Fibroblast of peridontal ligament (primary cell): ENCODE data around the gene ADAMTSL1.

Experiments used
- DNase-seq: peaks from one replicate; pipeline ENCODE4 v3.0.0-alpha.2; 2010; ENCODE audit errors: extremely low read depth

ADAMTSL1 gene

DNA sequence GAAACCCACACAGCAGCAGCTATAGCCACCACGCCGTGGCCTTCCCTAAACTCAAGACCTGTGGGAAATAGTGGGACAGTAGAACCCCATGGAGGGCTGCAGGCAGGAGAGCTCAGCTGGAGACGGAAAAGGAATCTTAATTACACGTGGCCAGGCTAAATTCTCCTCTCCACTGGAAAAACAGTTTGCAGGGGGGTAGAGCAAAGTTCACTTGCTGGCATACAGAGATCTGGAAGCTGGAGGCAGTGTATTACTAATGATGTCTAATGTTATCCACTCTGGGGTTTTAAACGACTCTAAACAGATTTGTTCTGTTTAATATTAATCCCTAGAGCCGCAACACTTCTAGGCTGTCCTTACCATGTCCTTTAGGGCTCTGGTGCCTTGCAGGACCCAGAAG lies 302.0 kb downstream of the ADAMTSL1 start:
- DNase-seq: no peak

DNA sequence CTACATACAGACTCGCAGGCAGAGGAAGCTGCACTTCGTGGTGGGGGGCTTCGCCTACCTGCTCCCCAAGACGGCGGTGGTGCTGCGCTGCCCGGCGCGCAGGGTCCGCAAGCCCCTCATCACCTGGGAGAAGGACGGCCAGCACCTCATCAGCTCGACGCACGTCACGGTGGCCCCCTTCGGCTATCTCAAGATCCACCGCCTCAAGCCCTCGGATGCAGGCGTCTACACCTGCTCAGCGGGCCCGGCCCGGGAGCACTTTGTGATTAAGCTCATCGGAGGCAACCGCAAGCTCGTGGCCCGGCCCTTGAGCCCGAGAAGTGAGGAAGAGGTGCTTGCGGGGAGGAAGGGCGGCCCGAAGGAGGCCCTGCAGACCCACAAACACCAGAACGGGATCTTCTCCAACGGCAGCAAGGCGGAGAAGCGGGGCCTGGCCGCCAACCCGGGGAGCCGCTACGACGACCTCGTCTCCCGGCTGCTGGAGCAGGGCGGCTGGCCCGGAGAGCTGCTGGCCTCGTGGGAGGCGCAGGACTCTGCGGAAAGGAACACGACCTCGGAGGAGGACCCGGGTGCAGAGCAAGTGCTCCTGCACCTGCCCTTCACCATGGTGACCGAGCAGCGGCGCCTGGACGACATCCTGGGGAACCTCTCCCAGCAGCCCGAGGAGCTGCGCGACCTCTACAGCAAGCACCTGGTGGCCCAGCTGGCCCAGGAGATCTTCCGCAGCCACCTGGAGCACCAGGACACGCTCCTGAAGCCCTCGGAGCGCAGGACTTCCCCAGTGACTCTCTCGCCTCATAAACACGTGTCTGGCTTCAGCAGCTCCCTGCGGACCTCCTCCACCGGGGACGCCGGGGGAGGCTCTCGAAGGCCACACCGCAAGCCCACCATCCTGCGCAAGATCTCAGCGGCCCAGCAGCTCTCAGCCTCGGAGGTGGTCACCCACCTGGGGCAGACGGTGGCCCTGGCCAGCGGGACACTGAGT lies 303.2 kb downstream of the ADAMTSL1 start:
- DNase-seq: no peak

DNA sequence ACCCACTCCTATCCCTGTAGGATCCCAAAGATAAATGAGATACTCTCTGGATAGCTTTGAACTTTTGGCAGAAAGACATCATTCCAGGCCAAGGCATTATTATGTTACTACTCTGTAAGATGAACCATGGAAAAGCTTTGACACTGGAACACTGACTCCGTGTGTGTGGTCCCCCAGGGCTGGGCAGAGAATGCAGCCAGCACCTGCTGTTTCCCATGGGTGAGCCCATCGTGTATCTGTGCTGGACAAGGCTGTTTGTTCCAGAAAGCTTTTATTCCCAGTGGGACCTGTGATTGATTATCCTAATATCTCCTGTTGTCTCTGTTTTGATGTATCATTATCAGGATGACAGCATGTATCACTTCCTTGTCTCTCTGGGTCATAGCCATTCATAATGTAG lies 304.2 kb downstream of the ADAMTSL1 start:
- DNase-seq: no peak

DNA sequence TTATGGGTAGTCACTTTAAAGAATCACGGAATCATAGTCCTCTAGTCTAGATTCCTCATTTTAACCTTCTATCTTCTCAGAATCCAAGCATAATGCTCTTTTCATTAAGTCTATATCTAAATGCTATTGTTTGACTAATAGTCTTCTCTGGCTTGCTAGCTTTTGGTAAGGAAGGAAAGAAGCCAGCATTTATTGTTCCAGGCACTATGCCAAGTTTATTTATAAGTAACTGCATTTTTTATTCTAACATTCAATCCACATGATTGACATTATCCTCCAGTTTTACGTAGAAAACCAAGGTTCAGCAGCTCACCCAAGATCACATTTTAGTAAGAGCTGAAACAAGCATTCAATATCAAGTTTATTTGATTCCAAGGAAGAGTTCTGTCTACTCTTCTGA lies 304.9 kb downstream of the ADAMTSL1 start:
- DNase-seq: no peak

DNA sequence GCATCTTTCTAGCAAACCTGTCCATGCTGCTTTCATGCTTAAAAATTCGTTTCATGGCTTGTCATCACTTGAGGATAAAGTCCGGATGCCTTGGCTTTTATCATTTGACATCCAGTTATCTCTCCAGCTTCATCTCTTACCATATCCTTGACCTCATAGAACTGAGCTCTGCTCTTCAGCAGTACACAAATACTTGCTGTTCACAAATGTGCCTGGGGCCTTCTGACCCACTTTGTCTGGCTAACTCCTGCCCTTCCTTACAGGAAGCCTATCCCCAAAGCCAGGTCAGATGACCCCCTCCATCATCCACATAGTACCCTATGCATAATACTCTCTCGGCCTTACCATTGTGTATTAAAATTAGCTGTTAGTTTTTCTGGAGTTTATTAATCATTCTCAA lies 310.0 kb downstream of the ADAMTSL1 start:
- DNase-seq: no peak

DNA sequence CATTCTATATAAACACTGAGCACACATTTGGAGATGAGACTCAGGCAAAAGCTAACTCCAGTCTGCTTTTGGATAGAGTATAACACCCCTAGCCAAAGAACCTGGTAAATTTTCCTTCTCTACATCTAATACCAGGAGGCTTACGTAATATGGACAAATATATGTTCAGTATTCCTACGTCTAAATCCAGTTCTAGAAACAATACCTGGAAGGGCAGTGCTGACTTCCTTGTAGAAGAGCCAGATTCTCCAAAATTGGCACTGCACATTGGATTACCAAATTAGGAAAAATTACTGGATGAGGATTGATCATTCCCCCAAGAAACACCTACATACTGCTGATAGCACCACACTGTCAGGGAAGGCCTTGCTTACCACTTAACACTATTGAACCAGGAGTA lies 311.7 kb downstream of the ADAMTSL1 start:
- DNase-seq: no peak

DNA sequence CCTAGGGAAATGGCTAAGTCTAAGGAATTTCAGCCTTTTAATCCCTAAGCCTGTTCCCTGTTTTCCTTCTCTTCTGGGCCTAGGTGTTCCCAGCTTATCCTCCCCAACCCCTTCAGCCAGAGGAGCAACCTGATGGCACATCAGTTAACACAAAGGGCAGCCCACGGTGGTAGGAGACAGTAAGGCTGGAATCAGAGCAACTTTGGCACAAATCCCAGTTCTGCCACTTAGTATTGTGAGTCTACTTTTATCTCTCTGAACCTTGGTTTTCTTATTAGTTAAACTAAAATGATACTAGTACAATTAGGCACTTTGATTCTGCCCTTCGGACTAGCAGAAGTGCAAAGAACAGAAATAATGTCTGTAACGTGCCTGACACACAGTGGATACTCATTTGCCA lies 312.2 kb downstream of the ADAMTSL1 start:
- no peak for DNase-seq

DNA sequence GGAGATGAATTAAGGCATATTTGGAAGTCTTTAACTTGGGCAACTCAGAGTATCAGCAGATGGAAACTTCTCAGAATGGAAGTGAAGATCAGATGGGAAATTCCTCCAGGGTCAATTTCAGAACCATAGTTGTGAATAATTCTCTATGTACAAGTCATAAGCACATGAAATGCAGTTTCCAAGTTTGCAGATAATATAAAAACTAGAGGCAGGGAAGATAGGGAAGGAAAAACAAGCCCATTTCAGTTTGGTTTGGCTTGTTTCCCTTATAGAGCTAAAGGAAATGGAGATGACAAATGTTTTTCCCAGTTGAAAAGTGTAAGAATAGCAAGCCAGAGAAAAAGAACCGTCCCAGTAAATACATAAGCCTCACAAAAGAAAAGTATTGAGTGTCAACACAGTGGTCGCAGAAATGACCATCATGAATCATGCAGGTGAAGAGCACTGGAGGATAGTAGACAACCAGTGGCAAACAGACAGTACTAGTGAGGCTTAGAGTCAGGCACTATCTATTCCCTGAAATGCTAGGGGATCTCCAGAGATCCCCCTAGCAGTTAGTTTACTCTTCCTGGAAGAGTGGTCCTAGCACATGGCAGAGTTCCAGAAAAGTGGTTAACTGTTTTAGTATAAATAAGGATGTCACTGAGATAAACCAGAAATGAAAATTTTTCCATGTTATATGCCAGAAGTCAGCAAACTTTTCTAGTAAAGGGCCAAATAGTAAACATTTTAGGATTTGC lies 313.1 kb downstream of the ADAMTSL1 start:
- DNase-seq: peak; percentile 71

DNA sequence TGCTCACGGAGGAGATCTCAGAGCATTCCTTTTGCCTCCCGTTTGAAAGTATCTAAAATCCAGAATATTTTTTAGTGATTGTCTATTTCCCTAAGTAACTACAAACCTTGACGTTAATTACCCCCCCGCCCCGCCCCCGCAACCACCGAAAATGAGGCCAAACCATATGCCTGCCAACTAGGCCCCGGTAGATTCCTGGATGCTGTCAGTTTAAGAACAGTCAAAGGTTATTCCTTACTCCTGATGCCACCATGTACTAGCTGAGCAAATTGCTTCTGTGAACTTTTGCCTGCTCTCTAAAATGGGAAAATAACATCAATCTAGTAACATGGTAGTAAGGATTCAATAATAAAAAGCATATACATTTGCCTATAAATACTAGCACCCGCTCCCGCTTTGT lies 314.3 kb downstream of the ADAMTSL1 start:
- DNase-seq: peak; percentile 5

DNA sequence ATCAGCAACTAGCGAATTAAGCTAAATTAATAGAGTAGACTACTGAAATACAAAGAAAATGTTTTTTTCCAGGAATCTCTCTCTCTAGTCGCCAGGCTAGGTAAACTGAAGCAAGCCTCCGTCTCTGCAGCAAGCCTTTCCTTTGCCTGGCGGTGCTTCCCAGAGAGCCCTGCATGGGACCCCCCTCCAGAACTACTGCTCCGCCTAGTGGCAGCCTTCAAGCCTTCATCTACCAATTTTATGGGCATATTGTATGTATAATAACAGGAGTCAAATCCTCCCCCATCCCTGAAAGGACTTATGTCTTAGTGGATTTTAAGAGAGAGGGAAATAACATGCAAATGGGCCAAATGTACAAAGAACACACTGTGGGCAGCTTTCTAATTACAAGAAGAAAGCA lies 317.1 kb downstream of the ADAMTSL1 start:
- no peak for DNase-seq

DNA sequence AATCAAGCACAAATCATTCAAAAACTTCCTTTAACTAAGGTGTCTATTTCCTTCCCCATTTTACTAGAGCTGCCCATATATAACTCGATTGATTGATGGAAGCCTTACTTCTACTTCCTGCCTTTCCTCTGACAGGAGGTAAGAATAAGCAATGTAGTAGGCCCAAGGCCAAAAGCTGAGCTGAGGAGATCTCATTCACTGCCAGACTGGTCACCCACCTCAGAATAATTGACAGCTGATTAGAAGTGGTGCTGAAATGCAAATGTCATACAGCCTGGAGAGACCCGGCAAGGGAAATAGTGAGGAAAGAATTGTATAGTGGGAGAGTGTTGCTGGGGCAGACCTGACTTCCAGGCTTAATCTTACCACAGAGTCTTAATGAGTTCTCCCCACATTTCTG lies 319.2 kb downstream of the ADAMTSL1 start:
- DNase-seq: no peak

DNA sequence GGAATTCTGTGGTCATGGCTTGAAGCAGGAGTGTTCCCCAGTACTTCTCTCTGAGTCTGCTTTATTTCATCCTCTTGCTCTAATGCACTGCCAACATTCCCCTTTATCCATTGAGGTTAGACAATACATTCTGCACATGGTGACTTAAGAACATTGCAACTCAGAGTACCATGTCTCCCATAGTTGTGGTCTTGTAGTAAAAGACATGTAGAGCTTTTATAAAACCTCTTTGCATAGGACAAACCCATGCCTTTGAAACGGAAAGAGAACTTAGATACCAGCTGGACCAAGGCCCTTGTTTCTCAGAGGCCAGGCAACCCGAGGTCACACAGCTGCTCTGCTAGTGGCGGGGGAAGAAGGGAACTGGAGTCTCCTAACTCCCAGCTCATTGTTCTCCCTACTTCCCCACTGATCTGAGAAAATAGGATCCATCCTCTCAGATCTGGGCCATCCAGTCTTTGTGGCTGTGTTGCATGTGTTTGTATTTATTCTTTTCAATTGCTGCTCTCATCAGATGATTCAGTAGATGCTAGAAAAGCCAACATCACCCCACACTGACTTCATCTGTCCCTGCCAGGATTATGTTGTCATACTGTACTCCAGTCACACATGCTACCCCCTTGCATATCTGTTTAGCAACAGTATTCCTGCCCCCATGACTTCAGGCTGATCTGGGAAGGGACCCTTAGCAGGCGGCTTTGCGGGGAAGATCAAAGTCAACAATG lies 322.2 kb downstream of the ADAMTSL1 start:
- peak; percentile 62 for DNase-seq

DNA sequence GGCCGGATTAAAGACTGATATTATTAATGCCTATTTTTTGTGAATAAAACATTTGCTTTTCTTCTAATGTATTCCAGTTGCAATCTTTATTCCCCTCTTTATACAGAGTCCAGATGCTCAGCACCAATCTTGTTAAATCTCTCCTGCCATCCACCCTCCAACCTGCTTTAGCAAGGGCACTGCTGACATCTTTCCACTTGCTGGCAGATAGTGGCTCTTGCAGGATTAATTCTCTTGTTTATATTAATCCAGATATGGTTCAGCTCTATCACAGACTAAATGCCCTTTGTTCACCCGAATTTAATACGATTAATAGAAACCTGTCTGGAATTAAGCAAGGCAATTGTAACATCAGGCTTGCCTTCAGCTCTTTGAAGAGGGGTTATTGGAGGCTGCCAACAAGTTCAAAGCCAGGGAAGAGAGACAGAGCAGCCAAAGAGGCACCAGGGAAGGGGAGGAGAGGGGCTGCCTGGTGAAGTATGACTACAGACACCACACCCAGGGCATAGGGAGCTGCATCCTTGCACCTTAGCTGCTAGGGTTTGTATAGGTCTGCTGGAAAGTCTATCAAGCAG lies 322.8 kb downstream of the ADAMTSL1 start:
- DNase-seq: no peak

DNA sequence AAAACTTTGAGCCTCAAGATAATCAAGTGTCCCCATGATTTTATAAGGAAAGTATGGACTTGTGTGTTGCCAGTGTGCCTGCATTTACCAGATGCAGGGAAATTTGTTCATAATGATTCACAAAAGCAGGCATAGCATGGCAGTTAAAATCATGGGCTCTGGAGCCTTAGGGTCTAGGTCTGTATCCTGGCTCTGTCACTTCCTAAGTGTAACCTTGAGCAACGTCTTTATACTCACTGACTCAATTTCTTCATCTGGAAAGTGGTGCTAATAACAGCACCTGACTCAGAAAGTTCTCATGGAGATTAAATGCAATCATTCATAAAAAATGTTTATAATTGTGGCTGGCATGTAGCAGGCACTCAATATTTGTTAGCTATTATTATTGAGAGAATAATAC lies 324.2 kb downstream of the ADAMTSL1 start:
- DNase-seq: no peak

DNA sequence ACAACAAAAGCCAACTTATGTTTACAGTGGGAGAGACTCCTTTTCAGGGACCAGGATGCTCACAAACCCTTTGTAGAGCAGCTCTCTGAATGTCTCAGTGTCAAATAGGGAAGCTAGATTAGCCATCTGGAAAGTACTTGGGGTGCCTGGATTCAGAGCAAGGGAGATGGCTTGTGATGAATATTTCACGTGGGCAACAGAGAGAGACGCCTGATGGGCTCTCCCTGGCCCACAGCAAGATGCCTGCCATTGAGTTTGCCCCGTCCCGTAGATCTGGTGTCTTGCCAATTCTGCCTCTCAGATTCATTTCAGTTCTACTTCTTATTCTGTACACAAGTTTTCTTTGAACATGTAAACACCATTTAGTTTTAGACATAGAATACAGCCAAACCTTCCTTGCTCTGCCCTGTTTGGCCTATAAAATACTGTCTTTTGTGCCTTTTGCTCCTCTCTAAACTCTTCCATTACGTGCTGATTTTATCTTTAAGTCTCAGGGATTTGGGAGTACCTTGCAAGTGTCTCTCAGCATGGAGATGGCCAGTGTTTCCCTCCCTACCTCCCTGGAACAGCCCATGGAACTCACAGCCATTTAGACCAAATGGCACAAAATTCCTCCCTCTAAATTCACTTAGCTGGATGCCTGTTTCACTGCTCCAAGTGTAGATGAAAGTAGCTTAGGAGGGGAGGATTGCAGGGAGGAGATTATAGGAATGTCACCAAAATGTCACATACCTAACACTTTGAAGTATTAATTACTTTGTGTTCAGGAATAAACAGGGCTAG lies 324.7 kb downstream of the ADAMTSL1 start:
- DNase-seq: no peak

DNA sequence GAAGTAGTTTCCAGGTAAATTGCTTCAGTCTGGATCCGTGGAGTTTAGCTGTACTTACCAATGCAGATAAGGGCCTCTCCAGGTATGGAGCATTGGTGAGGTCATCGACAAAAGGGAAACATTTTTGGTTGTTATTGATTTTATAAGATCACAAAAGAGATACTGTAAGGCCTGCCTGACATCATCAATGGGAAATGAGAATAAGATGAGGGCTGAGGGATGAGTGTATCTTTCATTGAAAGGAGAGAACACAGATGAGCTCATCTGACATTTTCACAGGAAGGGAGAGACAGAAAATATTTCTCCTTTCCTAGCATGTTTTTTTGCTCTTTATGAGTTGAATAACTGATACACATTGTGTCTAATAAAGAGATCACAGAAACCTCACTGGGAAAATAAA lies 325.5 kb downstream of the ADAMTSL1 start:
- no peak for DNase-seq

DNA sequence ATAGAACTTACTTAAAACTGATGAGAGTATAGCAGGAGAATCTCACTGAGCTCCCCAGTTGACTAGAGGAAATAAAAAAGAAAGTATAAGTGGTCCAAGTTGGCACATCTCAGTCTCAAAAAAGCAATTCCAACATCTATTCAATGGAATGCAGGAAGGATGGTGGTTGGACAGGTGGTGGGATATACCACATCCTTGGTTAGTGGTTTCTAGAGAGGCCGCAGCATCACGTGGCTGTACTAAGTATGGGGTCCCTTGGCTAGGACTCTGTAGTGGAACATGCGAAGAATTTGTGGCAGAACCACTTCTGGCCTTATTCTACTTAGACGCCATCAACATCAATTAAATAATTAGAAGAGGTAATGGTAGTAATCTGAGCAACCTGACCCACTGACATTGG lies 326.6 kb downstream of the ADAMTSL1 start:
- DNase-seq: no peak

DNA sequence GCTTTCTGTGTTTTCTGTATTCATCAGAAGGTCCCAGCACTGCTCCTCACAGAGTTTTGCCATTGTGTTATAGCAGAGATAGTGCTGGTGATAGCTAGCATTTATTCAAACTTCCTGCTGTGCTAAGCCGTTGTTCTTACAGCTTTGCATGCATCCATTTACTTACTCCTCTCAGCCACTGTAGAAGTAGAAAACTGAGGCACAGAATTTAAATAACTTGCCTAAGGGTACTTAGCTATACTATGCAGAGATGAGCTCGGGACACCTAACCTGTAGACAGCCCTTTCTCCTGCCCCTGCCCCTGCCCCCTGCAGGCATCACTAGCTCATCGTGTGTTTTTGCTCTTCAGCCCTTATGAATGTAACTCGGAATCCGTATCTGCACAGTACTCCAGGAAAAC lies 331.4 kb downstream of the ADAMTSL1 start:
- DNase-seq: no peak

DNA sequence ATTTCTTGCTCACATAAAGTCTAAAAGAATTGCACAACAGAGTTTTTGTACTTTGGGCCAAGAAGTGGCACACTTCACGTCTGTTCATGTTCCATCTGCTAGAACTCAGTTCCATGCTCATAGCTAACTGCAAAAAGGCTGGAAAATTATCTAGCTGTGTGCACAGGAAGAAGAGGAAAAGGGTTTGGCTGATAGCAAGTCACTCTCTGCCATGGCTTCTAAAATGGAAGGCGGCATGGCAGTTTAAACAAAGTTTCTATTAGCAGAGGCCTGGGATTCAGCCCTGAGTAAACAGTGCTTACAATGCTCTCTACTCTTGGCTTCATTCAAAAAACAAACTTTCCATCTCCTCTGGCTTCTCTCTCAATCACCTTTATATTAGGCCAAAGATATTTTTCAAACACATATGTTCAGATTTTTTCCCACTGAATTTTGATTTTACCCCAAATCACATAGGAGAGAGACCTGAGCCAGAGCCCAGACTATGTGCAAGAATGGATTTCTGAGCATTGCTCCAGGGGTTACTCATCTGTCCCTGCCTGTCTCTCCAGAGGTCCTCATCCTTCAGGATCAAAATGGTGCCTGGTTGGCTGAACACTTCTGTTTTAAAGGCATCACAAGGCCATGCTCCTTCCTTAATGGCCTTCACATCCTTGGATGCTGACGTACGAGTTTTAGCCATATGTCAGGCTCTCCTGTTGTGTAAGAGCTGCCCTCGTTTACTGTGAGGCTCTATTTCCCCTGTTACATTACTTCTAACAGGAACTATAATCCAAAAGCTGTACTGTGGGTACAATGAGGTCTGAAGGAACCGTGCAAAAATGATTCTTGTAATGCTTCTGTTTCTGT lies 332.5 kb downstream of the ADAMTSL1 start:
- no peak for DNase-seq

DNA sequence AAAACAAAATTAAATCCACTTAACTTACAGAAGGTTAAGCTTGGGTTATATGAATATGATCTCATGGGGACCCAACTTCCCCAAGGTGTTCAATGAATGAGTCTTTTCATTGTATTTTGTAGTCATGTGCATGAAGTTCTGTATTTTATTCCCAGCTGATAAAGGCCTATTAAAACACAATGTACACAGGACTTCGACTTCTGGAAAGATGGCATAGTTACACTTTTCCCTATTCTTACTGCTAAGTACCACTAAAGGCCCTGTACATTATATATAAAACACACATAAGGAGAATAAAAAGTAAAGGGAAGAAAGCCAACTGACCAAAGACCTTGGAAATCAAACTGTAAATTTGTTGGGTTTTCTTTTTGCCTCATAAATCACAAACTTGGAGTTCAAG lies 336.6 kb downstream of the ADAMTSL1 start:
- no peak for DNase-seq
